ENCODE data around the gene TLR8.

TLR8 gene

GRCh38 chrX:12891915-12892506 is 14.4 kb upstream of the TLR8 start:
- Mint-ChIP-seq H3K9me3 (peaks cover 12% of the 10 kb centered on the region), H3K27ac (no peak overlapping the region), H3K4me1 (peaks cover 11% of the 10 kb centered on the region), H3K27me3 (ENCODE audit: low read depth) (peaks cover 4% of the 10 kb centered on the region), H3K36me3 (ENCODE audit: low read depth) (no peaks in the 10 kb centered on the region), H3K4me3 (no peak overlapping the region)
- TF ChIP-seq, protein P1, sequence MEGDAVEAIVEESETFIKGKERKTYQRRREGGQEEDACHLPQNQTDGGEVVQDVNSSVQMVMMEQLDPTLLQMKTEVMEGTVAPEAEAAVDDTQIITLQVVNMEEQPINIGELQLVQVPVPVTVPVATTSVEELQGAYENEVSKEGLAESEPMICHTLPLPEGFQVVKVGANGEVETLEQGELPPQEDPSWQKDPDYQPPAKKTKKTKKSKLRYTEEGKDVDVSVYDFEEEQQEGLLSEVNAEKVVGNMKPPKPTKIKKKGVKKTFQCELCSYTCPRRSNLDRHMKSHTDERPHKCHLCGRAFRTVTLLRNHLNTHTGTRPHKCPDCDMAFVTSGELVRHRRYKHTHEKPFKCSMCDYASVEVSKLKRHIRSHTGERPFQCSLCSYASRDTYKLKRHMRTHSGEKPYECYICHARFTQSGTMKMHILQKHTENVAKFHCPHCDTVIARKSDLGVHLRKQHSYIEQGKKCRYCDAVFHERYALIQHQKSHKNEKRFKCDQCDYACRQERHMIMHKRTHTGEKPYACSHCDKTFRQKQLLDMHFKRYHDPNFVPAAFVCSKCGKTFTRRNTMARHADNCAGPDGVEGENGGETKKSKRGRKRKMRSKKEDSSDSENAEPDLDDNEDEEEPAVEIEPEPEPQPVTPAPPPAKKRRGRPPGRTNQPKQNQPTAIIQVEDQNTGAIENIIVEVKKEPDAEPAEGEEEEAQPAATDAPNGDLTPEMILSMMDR (IDR thresholded peaks at IDR 0.05; ENCODE audit: unreplicated experiment in 3 of 3), result no peak

GRCh38 chrX:12892716-12893115 is 13.7 kb upstream of the TLR8 start:
- Mint-ChIP-seq H3K27me3 (ENCODE audit: low read depth) (peaks cover 4% of the 10 kb centered on the region), H3K36me3 (ENCODE audit: low read depth) (no peaks in the 10 kb centered on the region), H3K4me3 (no peak overlapping the region), H3K9me3 (peaks cover 13% of the 10 kb centered on the region), H3K27ac (no peak overlapping the region), H3K4me1 (peaks cover 11% of the 10 kb centered on the region)
- TF ChIP-seq, protein P1 (IDR thresholded peaks at IDR 0.05; ENCODE audit: unreplicated experiment in 3 of 3), result no peak

GRCh38 chrX:12894074-12895030 is 12.1 kb upstream of the TLR8 start:
- TF ChIP-seq, protein P1 (IDR thresholded peaks at IDR 0.05; ENCODE audit: unreplicated experiment in 3 of 3), result peak; percentile 41 to 52 (median 45)
- Mint-ChIP-seq H3K9me3 (peaks cover 18% of the 10 kb centered on the region), H3K27ac (no peak overlapping the region), H3K36me3 (ENCODE audit: low read depth) (no peaks in the 10 kb centered on the region), H3K27me3 (ENCODE audit: low read depth) (peaks cover 4% of the 10 kb centered on the region), H3K4me1 (peaks cover 11% of the 10 kb centered on the region), H3K4me3 (no peak overlapping the region)

- H3K27ac Mint-ChIP-seq, result no peak overlapping the region
- H3K4me3 Mint-ChIP-seq, result no peak overlapping the region
- H3K36me3 Mint-ChIP-seq (ENCODE audit: low read depth), result no peaks in the 10 kb centered on the region
- peaks cover 15% of the 10 kb centered on the region for H3K9me3 Mint-ChIP-seq
- peaks cover 11% of the 10 kb centered on the region for H3K4me1 Mint-ChIP-seq
- H3K27me3 Mint-ChIP-seq (ENCODE audit: low read depth), result peaks cover 10% of the 10 kb centered on the region
- TF ChIP-seq, protein P1 (IDR thresholded peaks at IDR 0.05; ENCODE audit: unreplicated experiment in 3 of 3), result no peak
These were observed 10.6 kb upstream of the TLR8 start for GRCh38 chrX:12895866-12896265.

- TF ChIP-seq, protein P1 (IDR thresholded peaks at IDR 0.05; ENCODE audit: unreplicated experiment in 3 of 3), result no peak
- Mint-ChIP-seq H3K27ac (no peak overlapping the region), H3K4me3 (no peak overlapping the region), H3K9me3 (peaks cover 15% of the 10 kb centered on the region), H3K36me3 (ENCODE audit: low read depth) (no peaks in the 10 kb centered on the region), H3K4me1 (peaks cover 11% of the 10 kb centered on the region), H3K27me3 (ENCODE audit: low read depth) (peaks cover 10% of the 10 kb centered on the region)
These were observed 9.5 kb upstream of the TLR8 start for GRCh38 chrX:12896935-12897334.

Data from nephron (organoid).